HCT116 (cell line): ENCODE results near the gene FBXO15. TPM values are rescaled to one million over a fixed set of nuclear protein-coding genes. Genes with fewer than 3 reads are reported as not detected.

Source experiments
- ATAC-seq: fragments of 200-7000 bp; cut with Tn5 transposase; 2 replicates; pipeline ENCODE4 v1.9.1; 2020; ENCODE audit warnings: mild to moderate bottlenecking, moderate library complexity
- BruUV-seq: library from RNA; stranded (reverse); fragments of 400-500 nt; replicated peaks from 2 replicates; lab custom pipeline; 2021; lab: Mats Ljungman, UMichigan
- CTCF ChIA-PET: fragments of 300-600 bp; sonication (Branson Sonifier 250); formaldehyde crosslinking; loops from one replicate; lab custom pipeline; 2021; ENCODE audit warnings: antibody characterized with exemption; lab: Charles Lee
- POLR2A ChIA-PET: fragments of 300-600, 350-600 bp; sonication (Branson Sonifier 250); formaldehyde crosslinking; loops from one replicate; lab custom pipeline; 2021; ENCODE audit warnings: antibody characterized with exemption; lab: Charles Lee
- RAD21 ChIA-PET, 2 experiments: fragments of 300-600 bp; sonication (Branson Sonifier 250); formaldehyde crosslinking; loops; one replicate each; lab custom pipeline; 2023; ENCODE audit warnings: low total read pairs in 2 of 2; ENCODE audit not compliant: uncharacterized antibody in 2 of 2, unreplicated experiment in 2 of 2, low non-redundant PET in 1 of 2; lab: Charles Lee
- DNase-seq: peaks from one replicate; pipeline ENCODE4 v3.0.0-alpha.2; 2010; ENCODE audit warnings: low read depth, low spot score
- H2AFZ ChIP-seq: fragments of 200-600 bp; shearing (Covaris generic), sonication (generic); 2 replicates; pipeline ENCODE4 v1.6.1; 2017; ENCODE audit warnings: low read depth, mixed run types, mixed read lengths, antibody characterized with exemption, low read length; ENCODE audit not compliant: poor library complexity, severe bottlenecking
- H3K27ac ChIP-seq: 2 replicates; pipeline ENCODE4 v1.5.1; 2012; ENCODE audit warnings: low read depth, low read length
- H3K27me3 ChIP-seq: fragments of 200-600 bp; sonication (generic); 2 replicates; pipeline ENCODE4 v1.6.1; 2016; ENCODE audit warnings: mixed run types, low read length, mixed read lengths; ENCODE audit not compliant: insufficient read depth
- H3K36me3 ChIP-seq, 2 experiments: fragments of 200-500 bp in 1 of 2; fragments of 200-600 bp in 1 of 2; sonication (Bioruptor generic) in 1 of 2; sonication (generic) in 1 of 2; 2 replicates each; pipeline versions ENCODE4 v1.5.1 to v1.6.1; 2014 to 2016; ENCODE audit warnings: low read length in 2 of 2, inconsistent platforms in 1 of 2, mixed read lengths in 1 of 2, mixed run types in 1 of 2; ENCODE audit not compliant: insufficient read depth in 2 of 2, control insufficient read depth in 1 of 2
- H3K4me1 ChIP-seq, 2 experiments: fragments of 200-600 bp in 1 of 2; sonication (generic) in 1 of 2; 2 replicates each; pipeline versions ENCODE4 v1.5.1 to v1.6.1; 2012 to 2017; ENCODE audit warnings: low read length in 2 of 2, inconsistent platforms in 1 of 2, mild to moderate bottlenecking in 1 of 2, mixed read lengths in 1 of 2, mixed run types in 1 of 2, moderate library complexity in 1 of 2; ENCODE audit not compliant: insufficient read depth in 2 of 2, control insufficient read depth in 1 of 2
- H3K4me2 ChIP-seq: fragments of 200-600 bp; sonication (generic); 2 replicates; pipeline ENCODE4 v1.6.1; 2017; ENCODE audit warnings: mixed run types, low read length, mixed read lengths
- H3K4me3 ChIP-seq, 2 experiments: fragments of 200-600 bp in 1 of 2; sonication (generic) in 1 of 2; replicated peaks in 1 of 2; 2 replicates each; pipeline ENCODE4 v1.5.1; 2011 to 2016; ENCODE audit warnings: low read length in 2 of 2, control low read depth in 1 of 2, low read depth in 1 of 2, mild to moderate bottlenecking in 1 of 2, mixed read lengths in 1 of 2, mixed run types in 1 of 2
- H3K79me2 ChIP-seq: fragments of 200-600 bp; sonication (generic); 2 replicates; pipeline ENCODE4 v1.6.1; 2017; ENCODE audit warnings: mild to moderate bottlenecking, mixed run types, low read length, moderate library complexity, mixed read lengths; ENCODE audit not compliant: insufficient read depth
- H3K9ac ChIP-seq: fragments of 200-600 bp; sonication (generic); 2 replicates; pipeline ENCODE4 v1.6.1; 2016; ENCODE audit warnings: low read length, mixed read lengths
- H3K9me2 ChIP-seq: fragments of 200-600 bp; sonication (generic), shearing (Covaris generic); 2 replicates; pipeline ENCODE4 v1.6.1; 2017; ENCODE audit warnings: mixed run types, mild to moderate bottlenecking, moderate library complexity; ENCODE audit not compliant: insufficient read depth
- H3K9me3 ChIP-seq, 2 experiments: fragments of 200-500 bp in 1 of 2; fragments of 200-600 bp in 1 of 2; sonication (Bioruptor generic) in 1 of 2; sonication (generic) in 1 of 2; 2 replicates each; pipeline ENCODE4 v1.6.1; 2014 to 2017; ENCODE audit warnings: low read length in 2 of 2, mixed read lengths in 2 of 2, inconsistent platforms in 1 of 2, low read depth in 1 of 2, mild to moderate bottlenecking in 1 of 2, mixed run types in 1 of 2, moderate library complexity in 1 of 2; ENCODE audit not compliant: control insufficient read depth in 1 of 2, insufficient read depth in 1 of 2
- H4K20me1 ChIP-seq: fragments of 200-600 bp; sonication (generic), shearing (Covaris generic); 2 replicates; pipeline ENCODE4 v1.6.1; 2017; ENCODE audit warnings: mixed run types, mild to moderate bottlenecking, moderate library complexity; ENCODE audit not compliant: insufficient read depth
- CBX3 ChIP-seq: IDR thresholded peaks from 2 replicates; pipeline ENCODE4 v1.6.1; 2012; ENCODE audit warnings: low read depth
- CEBPB ChIP-seq: IDR thresholded peaks from 2 replicates; pipeline ENCODE4 v1.6.1; 2012; ENCODE audit warnings: low read depth
- EZH2 ChIP-seq: fragments of 200-600 bp; sonication (generic); IDR thresholded peaks from 2 replicates; pipeline ENCODE4 v1.6.1; 2017; ENCODE audit warnings: antibody characterized with exemption, mixed run types
- EZH2phosphoT487 ChIP-seq: fragments of 200-600 bp; IDR thresholded peaks from 2 replicates; pipeline ENCODE4 v1.6.1; 2018; ENCODE audit warnings: antibody characterized with exemption, borderline replicate concordance
- FOSL1 ChIP-seq: IDR thresholded peaks from 2 replicates; pipeline ENCODE4 v1.6.1; 2012; ENCODE audit warnings: low read depth
- JUND ChIP-seq: IDR thresholded peaks from 2 replicates; pipeline ENCODE4 v1.6.1; 2012
- POLR2A ChIP-seq: IDR thresholded peaks from 2 replicates; pipeline ENCODE4 v1.7.0; 2011; ENCODE audit warnings: borderline replicate concordance; ENCODE audit not compliant: insufficient read depth, insufficient read length; ENCODE audit errors: extremely low read depth
- POLR2AphosphoS5 ChIP-seq: IDR thresholded peaks from 2 replicates; pipeline ENCODE4 v1.6.1; 2011; ENCODE audit warnings: mild to moderate bottlenecking, low read depth, low read length, moderate library complexity
- SP1 ChIP-seq: IDR thresholded peaks from 2 replicates; pipeline ENCODE4 v1.6.1; 2012; ENCODE audit warnings: low read depth
- SRF ChIP-seq: IDR thresholded peaks from 2 replicates; pipeline ENCODE4 v1.6.1; 2012; ENCODE audit warnings: low read depth
- TCF7L2 ChIP-seq: IDR thresholded peaks from 2 replicates; pipeline ENCODE4 v1.7.0; 2011; ENCODE audit warnings: borderline replicate concordance, inconsistent platforms; ENCODE audit not compliant: insufficient read depth, insufficient read length; ENCODE audit errors: extremely low read depth
- YY1 ChIP-seq: IDR thresholded peaks from 2 replicates; pipeline ENCODE4 v1.6.1; 2011; ENCODE audit warnings: low read length, low read depth, moderate library complexity, mild to moderate bottlenecking; ENCODE audit not compliant: insufficient replicate concordance; ENCODE audit errors: extremely low read depth
- ZNF274 ChIP-seq: fragments of 200-500 bp; sonication (Bioruptor generic); IDR thresholded peaks from 2 replicates; pipeline ENCODE4 v1.6.1; 2014; ENCODE audit warnings: mild to moderate bottlenecking, low read depth, low read length, inconsistent platforms
- intact Hi-C: fragments of 100-400 bp; cut with micrococcal nuclease; formaldehyde crosslinking; loops from 2 replicates; pipeline ENCODE4 v1.10.0; 2022
- total RNA-seq: library from RNA; stranded (reverse); gene quantifications from one replicate; pipeline ENCODE4 v1.2.1, GENCODE V29; 2021; ENCODE audit not compliant: unreplicated experiment
- TF ChIP-seq, protein P1 (sequence below): IDR thresholded peaks from 2 replicates; pipeline ENCODE4 v1.6.1; 2012
- TF ChIP-seq, protein P2 (sequence below): IDR thresholded peaks from 2 replicates; pipeline ENCODE4 v1.6.1; 2012; ENCODE audit warnings: low read depth
- TF ChIP-seq, protein P3 (sequence below): IDR thresholded peaks from 2 replicates; pipeline ENCODE4 v1.6.1; 2011; ENCODE audit warnings: mild to moderate bottlenecking, low read length, moderate library complexity; ENCODE audit not compliant: insufficient replicate concordance; ENCODE audit errors: extremely low read depth
- TF ChIP-seq, protein P4 (sequence below): IDR thresholded peaks from 2 replicates; pipeline ENCODE4 v1.6.1; 2012

The FBXO15 gene
- total RNA-seq, 1 experiment from 2014 or later: 1.1 TPM

DNA sequence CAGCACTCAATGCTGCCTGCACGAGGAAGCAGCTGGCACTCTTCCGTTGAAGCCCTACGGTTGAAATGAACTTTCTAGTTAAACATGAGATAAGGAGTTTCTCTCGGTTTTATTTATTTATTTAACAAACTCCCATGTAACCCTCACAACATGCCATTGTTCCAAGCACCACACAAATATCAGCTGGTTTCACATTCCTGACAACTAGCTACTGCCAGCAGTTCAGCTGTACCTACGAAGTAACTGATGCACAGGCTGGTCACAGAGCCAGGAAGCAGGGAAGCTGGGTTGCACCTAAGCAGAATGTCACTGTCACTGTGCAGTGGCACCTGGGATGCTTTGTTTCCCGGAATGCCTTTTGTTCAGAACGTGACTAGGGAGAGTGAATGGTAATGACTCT, 18.8 kb upstream of the FBXO15 start:
- ChIA-PET POLR2A (no interaction called here), CTCF (no interaction called here), RAD21 (no interaction called here)
- H3K27ac ChIP-seq: no peak overlapping the region
- no peaks in the 10 kb centered on the region for H3K4me1 ChIP-seq
- ATAC-seq (no peak), DNase-seq (no peak)
- no peaks in the 10 kb centered on the region for H3K9me3 ChIP-seq
- H4K20me1 ChIP-seq: no peaks in the 10 kb centered on the region
- no TSS peak for BruUV-seq
- H3K9ac ChIP-seq: no peak overlapping the region
- H3K27me3 ChIP-seq: peaks cover 21% of the 10 kb centered on the region
- no peak for TF ChIP-seq EZH2phosphoT487
- TF ChIP-seq, protein P1, sequence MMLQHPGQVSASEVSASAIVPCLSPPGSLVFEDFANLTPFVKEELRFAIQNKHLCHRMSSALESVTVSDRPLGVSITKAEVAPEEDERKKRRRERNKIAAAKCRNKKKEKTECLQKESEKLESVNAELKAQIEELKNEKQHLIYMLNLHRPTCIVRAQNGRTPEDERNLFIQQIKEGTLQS: no peak
- no peak for TF ChIP-seq POLR2A
- TF ChIP-seq CEBPB: no peak
- no peak for TF ChIP-seq POLR2AphosphoS5
- TF ChIP-seq, protein P2, sequence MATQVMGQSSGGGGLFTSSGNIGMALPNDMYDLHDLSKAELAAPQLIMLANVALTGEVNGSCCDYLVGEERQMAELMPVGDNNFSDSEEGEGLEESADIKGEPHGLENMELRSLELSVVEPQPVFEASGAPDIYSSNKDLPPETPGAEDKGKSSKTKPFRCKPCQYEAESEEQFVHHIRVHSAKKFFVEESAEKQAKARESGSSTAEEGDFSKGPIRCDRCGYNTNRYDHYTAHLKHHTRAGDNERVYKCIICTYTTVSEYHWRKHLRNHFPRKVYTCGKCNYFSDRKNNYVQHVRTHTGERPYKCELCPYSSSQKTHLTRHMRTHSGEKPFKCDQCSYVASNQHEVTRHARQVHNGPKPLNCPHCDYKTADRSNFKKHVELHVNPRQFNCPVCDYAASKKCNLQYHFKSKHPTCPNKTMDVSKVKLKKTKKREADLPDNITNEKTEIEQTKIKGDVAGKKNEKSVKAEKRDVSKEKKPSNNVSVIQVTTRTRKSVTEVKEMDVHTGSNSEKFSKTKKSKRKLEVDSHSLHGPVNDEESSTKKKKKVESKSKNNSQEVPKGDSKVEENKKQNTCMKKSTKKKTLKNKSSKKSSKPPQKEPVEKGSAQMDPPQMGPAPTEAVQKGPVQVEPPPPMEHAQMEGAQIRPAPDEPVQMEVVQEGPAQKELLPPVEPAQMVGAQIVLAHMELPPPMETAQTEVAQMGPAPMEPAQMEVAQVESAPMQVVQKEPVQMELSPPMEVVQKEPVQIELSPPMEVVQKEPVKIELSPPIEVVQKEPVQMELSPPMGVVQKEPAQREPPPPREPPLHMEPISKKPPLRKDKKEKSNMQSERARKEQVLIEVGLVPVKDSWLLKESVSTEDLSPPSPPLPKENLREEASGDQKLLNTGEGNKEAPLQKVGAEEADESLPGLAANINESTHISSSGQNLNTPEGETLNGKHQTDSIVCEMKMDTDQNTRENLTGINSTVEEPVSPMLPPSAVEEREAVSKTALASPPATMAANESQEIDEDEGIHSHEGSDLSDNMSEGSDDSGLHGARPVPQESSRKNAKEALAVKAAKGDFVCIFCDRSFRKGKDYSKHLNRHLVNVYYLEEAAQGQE: no peak
- TF ChIP-seq SP1: no peak
- no peak for TF ChIP-seq EZH2
- no peak for TF ChIP-seq FOSL1
- no peak for TF ChIP-seq ZNF274
- TF ChIP-seq JUND: no peak
- no peak for TF ChIP-seq YY1
- TF ChIP-seq TCF7L2: no peak
- no peak for TF ChIP-seq SRF
- no peak for TF ChIP-seq CBX3
- TF ChIP-seq, protein P3, sequence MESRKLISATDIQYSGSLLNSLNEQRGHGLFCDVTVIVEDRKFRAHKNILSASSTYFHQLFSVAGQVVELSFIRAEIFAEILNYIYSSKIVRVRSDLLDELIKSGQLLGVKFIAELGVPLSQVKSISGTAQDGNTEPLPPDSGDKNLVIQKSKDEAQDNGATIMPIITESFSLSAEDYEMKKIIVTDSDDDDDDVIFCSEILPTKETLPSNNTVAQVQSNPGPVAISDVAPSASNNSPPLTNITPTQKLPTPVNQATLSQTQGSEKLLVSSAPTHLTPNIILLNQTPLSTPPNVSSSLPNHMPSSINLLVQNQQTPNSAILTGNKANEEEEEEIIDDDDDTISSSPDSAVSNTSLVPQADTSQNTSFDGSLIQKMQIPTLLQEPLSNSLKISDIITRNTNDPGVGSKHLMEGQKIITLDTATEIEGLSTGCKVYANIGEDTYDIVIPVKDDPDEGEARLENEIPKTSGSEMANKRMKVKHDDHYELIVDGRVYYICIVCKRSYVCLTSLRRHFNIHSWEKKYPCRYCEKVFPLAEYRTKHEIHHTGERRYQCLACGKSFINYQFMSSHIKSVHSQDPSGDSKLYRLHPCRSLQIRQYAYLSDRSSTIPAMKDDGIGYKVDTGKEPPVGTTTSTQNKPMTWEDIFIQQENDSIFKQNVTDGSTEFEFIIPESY: no peak
- TF ChIP-seq, protein P4, sequence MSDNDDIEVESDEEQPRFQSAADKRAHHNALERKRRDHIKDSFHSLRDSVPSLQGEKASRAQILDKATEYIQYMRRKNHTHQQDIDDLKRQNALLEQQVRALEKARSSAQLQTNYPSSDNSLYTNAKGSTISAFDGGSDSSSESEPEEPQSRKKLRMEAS: no peak
- no peaks in the 10 kb centered on the region for H3K36me3 ChIP-seq
- no peak overlapping the region for H3K4me3 ChIP-seq
- no peaks in the 10 kb centered on the region for H3K79me2 ChIP-seq
- intact Hi-C loops: no loop called here
- no peaks in the 10 kb centered on the region for H3K9me2 ChIP-seq
- no peak overlapping the region for H3K4me2 ChIP-seq
- H2AFZ ChIP-seq: no peak overlapping the region
